Activated T-cell treated with anti-CD3 and anti-CD28 coated beads for 48 hours (primary cell): ENCODE results near the gene UCP1.
A peak's percentile ranks its signal among the peaks of the same experiment; 100 is the strongest.
"Not testable (repeated sequence)": the region's sequence is repeated elsewhere in the genome, so short reads cannot be mapped to it uniquely, and the experiment has no call there.

ENCODE experiments used
- DNase-seq: peaks from one replicate; pipeline ENCODE4 v3.0.0-alpha.2; 2020; ENCODE audit warnings: low read depth

Gene UCP1

GRCh38 chr4:140533951-140534480 lies 34.7 kb downstream of the UCP1 start:
- no peak for DNase-seq

DNA sequence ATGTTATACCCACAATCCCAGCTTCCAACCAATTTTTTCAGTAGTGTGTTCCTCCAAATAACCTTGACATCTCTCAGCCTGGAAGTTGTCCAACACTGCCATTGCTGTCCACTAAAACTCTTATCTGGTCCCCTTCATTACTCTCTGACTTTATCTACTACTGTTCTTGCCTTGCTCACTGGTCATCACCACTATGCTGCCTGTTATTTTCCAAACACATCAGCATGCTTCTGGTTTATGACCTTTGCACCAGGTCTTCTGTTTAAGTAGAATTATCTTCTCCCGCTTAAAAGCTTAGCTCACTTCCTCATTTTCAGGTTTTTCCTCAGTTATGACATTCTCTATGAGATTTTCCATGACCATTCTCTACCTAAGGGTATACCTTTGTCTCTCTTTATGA lies 39.3 kb downstream of the UCP1 start:
- DNase-seq: no peak

DNA sequence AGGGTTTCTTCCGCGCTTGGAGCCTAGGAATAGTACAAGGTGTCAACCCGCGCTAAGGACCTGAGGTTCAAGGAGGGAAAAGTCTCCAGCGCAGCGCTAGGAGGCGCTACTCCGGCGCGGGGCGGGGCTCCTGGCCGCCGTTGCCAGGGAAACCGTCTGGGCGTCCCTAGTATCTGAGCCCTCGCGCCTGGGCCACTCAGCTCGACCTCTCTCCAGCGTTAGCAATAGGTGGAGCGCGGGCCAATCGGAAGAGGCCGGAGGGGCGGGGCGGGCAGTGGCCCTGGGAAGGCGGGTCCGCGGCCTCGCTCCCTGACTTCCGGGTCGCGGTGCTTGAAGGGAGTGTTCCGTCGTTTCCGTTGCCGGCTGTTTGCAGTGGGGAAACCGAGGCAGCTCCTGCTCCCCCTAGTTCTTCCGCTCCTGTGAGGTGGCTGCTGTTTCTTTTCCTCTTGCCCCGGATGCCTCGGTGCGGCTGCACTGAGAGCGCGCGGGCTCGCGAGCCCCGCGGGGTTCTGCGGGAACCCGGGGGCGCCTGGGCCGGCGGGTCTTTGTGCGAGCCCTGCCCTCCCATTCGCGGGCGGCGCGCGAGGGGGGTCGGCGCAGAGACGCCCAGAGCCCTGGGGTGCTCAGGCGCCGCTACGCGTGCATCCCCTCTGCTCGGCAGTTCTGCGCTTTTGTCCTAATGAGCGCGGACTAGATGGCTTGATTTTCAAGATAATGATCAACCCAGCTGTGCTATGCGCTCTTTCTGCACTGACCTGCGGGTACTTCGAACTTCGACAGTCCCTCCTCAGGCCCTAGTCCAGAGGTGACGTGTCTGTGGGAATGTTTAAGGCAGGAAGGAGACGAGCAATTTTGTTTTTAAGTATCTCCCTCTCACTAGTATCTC lies 44.7 kb downstream of the UCP1 start, which contains the start of gene ELMOD2:
TSS of gene ELMOD2 (plus strand) at position 312 of the 886 bp plus-strand sequence. CDS start 1,261 bp downstream, outside the sequence.
- DNase-seq: peak; percentile 96

DNA sequence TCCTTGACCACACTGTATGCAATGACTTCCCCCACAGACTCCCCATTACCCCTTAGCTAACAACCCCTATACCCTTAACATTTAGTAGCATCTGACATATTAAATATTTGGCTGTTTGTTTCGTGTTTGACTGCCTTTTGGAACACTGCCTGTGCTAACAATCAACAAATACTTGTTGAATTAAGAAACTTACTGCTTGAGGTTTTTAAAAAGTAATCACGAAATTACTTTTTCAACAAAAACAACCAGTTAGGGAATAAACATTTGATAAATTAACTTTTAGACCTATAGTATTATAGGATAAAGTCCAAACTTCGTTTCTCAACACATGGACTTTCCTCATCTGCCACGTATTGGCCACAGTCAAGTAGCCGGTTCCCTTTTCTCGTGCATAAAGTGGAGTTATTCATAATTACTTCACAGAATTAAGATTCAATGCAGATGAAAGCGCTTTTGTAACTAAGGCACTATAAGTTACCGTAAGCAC lies 45.3 kb downstream of the UCP1 start:
- no peak for DNase-seq

DNA sequence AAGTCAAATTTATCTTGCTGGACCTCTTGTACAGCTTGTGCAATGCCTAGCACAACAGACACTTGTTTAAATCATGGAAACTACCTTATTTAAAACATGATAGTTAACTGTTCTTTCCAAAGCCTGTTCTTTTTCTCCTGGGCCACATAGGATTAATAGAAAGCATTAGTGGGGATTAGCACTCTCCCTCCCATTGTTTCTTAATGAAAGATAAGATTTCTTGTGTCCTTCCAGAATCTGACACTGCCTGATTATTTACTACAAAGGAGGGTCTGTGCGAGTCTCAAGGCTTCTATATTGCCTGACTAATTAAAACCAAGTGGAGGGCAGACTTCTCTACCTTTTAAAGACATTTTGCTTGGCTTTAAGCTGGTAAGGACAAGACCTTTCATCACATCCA lies 53.3 kb downstream of the UCP1 start:
- no peak for DNase-seq

- DNase-seq: not testable (repeated sequence)
These were observed 55.0 kb downstream of the UCP1 start for GRCh38 chr4:140513765-140514164.
